BLaER1 treated with 17β-estradiol and CSF1 and Interleukin-3, amounts not matched to agents 10 nM and 100 nM (cell line): ENCODE results near the gene DGKG.

Experiments used
- H3K27ac ChIP-seq, 11 experiments: shearing (Covaris generic); formaldehyde crosslinking; 2 replicates each; pipeline ENCODE4 v1.8.1; 2022
- H3K27me3 ChIP-seq, 11 experiments: shearing (Covaris generic); formaldehyde crosslinking; 2 replicates each; pipeline ENCODE4 v1.8.1; 2022
- H3K36me3 ChIP-seq, 11 experiments: shearing (Covaris generic); formaldehyde crosslinking; 2 replicates each; pipeline ENCODE4 v1.8.1; 2022
- H3K4me1 ChIP-seq, 10 experiments: shearing (Covaris generic); formaldehyde crosslinking; 2 replicates each; pipeline ENCODE4 v1.8.1; 2022
- H3K4me2 ChIP-seq, 11 experiments: shearing (Covaris generic); formaldehyde crosslinking; 2 replicates each; pipeline ENCODE4 v1.8.1; 2022
- H3K4me3 ChIP-seq, 10 experiments: shearing (Covaris generic); formaldehyde crosslinking; 2 replicates each; pipeline ENCODE4 v1.8.1; 2022
- H3K9ac ChIP-seq, 11 experiments: shearing (Covaris generic); formaldehyde crosslinking; 2 replicates each; pipeline ENCODE4 v1.8.1; 2022
- H3K9me3 ChIP-seq, 11 experiments: shearing (Covaris generic); formaldehyde crosslinking; replicated peaks in 1 of 11; 2 replicates each; pipeline ENCODE4 v1.8.1; 2022
- H4K20me1 ChIP-seq, 11 experiments: shearing (Covaris generic); formaldehyde crosslinking; 2 replicates each; pipeline ENCODE4 v1.8.1; 2022
- Cebpa-rat ChIP-seq, 11 experiments: shearing (Covaris generic); IDR thresholded peaks; 2 replicates each; pipeline ENCODE4 v1.8.1; 2022

Gene DGKG

DNA sequence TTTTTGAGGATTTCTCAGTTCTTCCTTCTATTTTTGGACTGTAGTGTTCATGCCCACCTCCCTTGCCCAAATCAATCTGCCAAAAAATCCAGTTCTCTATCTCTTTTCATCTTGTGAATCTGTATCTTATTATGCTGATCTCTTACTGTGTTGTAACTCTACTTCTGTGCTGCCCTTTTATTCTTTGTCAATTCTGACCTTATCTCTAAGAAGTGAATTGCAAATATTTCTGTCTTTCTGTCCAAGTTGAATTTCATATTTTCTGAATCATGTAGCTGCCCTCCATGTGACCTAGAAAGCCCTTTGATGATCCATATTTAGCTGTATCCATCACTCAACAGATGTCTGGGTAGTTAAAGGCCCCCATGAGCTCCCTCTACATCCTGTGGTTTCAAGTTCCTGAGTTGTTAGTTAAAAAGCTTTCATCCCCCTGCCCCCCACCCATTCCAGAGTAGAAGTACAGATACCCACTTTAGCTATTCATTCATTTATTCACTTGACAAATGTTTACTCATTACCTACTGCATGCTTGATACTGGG lies 219.6 kb downstream of the DGKG start:
- H3K4me1 ChIP-seq: peaks cover 32 to 100% (median 73%) of the 10 kb centered on the region in 10 experiments
- H3K9me3 ChIP-seq: peaks cover 0 to 5% (median under 1%) of the 10 kb centered on the region in 11 experiments; a peak in 4 of 22 replicates
- H3K36me3 ChIP-seq: no peaks in the 10 kb centered on the region
- H3K4me3 ChIP-seq: peak overlapping the region in 1 of 10 experiments; percentile 6; a peak in 3 of 20 replicates
- peak overlapping the region in 6 of 11 experiments; percentile 17 to 74 (median 61); a peak in 10 of 22 replicates for H3K9ac ChIP-seq
- peak overlapping the region in 7 of 11 experiments; percentile 21 to 85 (median 76); a peak in 13 of 22 replicates for H3K27ac ChIP-seq
- no peak for TF ChIP-seq Cebpa-rat (IDR thresholded peaks at IDR 0.05)
- H3K4me2 ChIP-seq: peak overlapping the region; percentile 31 to 90 (median 72); a peak in 21 of 22 replicates
- no peaks in the 10 kb centered on the region for H4K20me1 ChIP-seq
- peaks cover 0 to 56% (median 0%) of the 10 kb centered on the region in 11 experiments; a peak in 6 of 22 replicates for H3K27me3 ChIP-seq

DNA sequence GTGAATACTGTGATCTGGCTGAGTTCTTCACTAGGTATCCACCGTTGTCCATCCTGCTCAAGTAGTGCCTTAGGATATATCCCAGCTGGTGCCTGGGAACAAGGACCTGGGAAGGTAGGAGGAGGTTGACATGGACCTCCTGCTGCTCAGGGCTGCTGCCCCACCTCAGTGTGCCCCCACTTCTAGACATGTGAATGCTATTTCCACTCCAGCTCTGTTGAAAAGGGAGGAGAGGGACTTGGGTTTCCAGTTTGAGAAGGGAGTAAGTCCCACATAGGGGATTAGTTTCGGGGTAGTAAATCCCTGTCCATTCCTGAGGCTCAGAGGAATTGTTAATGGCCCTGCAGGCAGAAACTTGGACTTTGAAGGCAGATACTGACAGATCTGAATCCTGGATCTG lies 220.2 kb downstream of the DGKG start:
- H3K27me3 ChIP-seq: peaks cover 0 to 49% (median 0%) of the 10 kb centered on the region in 11 experiments; a peak in 5 of 22 replicates
- no peaks in the 10 kb centered on the region for H4K20me1 ChIP-seq
- peak overlapping the region in 6 of 11 experiments; percentile 17 to 74 (median 61); a peak in 12 of 22 replicates for H3K9ac ChIP-seq
- H3K4me2 ChIP-seq: peak overlapping the region; percentile 18 to 90 (median 72); a peak in 20 of 22 replicates
- no peaks in the 10 kb centered on the region for H3K36me3 ChIP-seq
- peaks cover 38 to 100% (median 77%) of the 10 kb centered on the region in 10 experiments for H3K4me1 ChIP-seq
- H3K4me3 ChIP-seq: no peak overlapping the region
- peaks cover 0 to 3% (median 0%) of the 10 kb centered on the region in 11 experiments; a peak in 1 of 22 replicates for H3K9me3 ChIP-seq
- peak overlapping the region in 8 of 11 experiments; percentile 12 to 85 (median 66); a peak in 13 of 22 replicates for H3K27ac ChIP-seq
- TF ChIP-seq Cebpa-rat (IDR thresholded peaks at IDR 0.05): no peak

DNA sequence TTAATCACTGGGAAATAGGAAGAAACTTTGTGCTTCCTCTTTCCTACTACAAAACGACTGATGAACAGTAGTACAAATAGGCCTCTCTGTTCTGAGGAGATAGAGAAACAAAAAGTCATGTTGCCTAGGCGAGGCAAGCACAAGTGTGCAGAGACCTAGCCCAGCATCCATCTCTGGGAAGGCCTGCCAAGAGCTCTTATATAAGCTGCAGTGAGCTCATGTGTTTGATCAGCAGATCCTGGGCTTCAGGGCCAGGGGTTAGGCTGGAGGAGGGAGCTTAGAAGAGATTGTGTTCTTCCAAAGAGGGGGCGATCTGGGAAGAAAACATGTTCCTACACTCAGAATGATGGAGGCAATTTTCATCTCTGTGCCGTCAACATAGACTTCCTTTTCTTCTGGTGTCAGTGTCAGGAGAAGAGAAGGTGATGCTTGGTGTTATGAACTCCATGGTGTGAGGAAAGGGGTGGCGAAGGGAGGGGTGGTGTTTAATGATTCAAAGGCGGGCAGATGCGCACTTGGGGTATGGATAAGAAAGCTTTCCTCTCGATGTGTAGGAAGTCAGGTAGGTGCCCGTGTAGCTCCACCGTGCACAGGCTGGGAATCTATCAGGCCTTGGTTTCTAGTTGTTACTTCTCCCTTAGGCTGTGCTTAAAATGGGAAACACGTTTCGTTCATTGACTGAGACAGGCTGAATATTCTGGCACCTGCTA lies 223.6 kb downstream of the DGKG start:
- peak overlapping the region; percentile 23 to 66 (median 53); a peak in 19 of 22 replicates for H3K4me2 ChIP-seq

DNA sequence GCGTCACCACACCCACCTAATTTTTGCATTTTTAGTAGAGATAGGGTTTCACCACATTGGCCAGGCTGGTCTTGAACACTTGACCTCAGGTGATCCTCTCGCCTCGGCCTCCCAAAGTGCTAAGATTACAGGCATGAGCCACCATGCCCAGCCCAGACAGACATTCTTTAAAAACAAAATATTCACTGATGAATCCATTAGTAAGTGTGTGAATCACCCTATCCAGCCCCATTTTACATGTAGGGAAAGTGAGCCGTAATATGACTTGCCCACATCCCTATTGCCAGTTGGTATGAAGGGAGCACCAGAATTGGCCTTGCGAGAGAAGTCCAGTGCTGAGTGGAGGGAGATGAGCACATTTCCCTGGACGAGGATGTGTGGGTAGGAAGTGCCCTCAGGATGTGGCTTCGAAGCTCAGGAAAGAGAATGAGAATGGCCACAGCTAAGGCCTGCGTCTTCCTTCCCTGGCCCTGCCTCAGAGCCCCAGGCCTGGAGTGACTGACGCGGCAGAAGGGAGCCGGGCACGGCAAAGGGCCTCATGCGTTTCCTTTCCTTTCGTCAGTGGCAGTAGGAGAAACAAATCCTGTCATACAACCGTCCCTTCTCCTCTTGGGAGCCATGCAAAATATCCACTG lies 224.9 kb downstream of the DGKG start:
- Histone ChIP-seq H3K4me2 (peak overlapping the region; percentile 23 to 66 (median 53); a peak in 21 of 22 replicates), H4K20me1 (no peaks in the 10 kb centered on the region; a peak in 1 of 22 replicates), H3K9me3 (peaks cover 0 to 6% (median 0%) of the 10 kb centered on the region in 11 experiments; a peak in 3 of 22 replicates), H3K36me3 (no peaks in the 10 kb centered on the region), H3K4me1 (peaks cover 29 to 100% (median 79%) of the 10 kb centered on the region in 10 experiments), H3K27ac (peak overlapping the region in 2 of 11 experiments; percentile 28 to 29; a peak in 2 of 22 replicates), H3K27me3 (peaks cover 0 to 6% (median 0%) of the 10 kb centered on the region in 11 experiments; a peak in 1 of 22 replicates), H3K4me3 (no peak overlapping the region), H3K9ac (no peak overlapping the region)
- no peak for TF ChIP-seq Cebpa-rat (IDR thresholded peaks at IDR 0.05)

More for the DNA sequence above, 223.6 kb downstream of the DGKG start:
- no peaks in the 10 kb centered on the region; a peak in 1 of 22 replicates for H3K9me3 ChIP-seq
- no peaks in the 10 kb centered on the region for H3K36me3 ChIP-seq
- peaks cover 0 to 19% (median 0%) of the 10 kb centered on the region in 11 experiments; a peak in 4 of 22 replicates for H3K27me3 ChIP-seq
- H3K4me1 ChIP-seq: peaks cover 41 to 100% (median 81%) of the 10 kb centered on the region in 10 experiments
- no peaks in the 10 kb centered on the region for H4K20me1 ChIP-seq
- H3K27ac ChIP-seq: peak overlapping the region in 1 of 11 experiments; percentile 13; a peak in 2 of 22 replicates
- TF ChIP-seq Cebpa-rat (IDR thresholded peaks at IDR 0.05): no peak
- H3K4me3 ChIP-seq: no peak overlapping the region
- no peak overlapping the region for H3K9ac ChIP-seq

DNA sequence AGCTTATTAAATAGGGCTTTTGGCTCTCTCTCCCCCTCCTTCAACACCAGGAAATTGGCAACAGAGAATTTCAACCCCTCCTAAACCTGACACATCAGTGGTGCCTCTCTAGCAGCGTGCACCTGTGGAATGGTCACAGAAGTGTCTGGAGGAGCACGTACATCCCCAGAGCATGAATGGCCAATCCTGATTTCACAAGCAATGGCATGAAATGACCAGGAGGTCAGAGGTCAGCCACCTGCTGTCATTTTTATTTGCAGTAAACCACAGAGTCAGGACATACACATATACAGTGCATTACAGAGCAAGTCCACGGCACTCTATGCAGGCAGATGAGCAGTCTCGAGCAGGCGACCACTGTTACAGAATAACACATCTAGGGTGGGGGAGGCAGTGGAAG lies 228.1 kb downstream of the DGKG start:
- Histone ChIP-seq H3K9ac (no peak overlapping the region), H3K36me3 (no peaks in the 10 kb centered on the region), H3K4me3 (no peak overlapping the region), H3K27ac (no peak overlapping the region; a peak in 1 of 22 replicates), H4K20me1 (no peaks in the 10 kb centered on the region; a peak in 1 of 22 replicates), H3K27me3 (peaks cover 0 to 4% (median 0%) of the 10 kb centered on the region in 11 experiments; a peak in 2 of 22 replicates), H3K9me3 (peaks cover 0 to 21% (median 6%) of the 10 kb centered on the region in 11 experiments; a peak in 6 of 22 replicates), H3K4me2 (peak overlapping the region in 8 of 11 experiments; percentile 9 to 62 (median 36); a peak in 15 of 22 replicates), H3K4me1 (peaks cover 22 to 87% (median 74%) of the 10 kb centered on the region in 10 experiments)
- no peak for TF ChIP-seq Cebpa-rat (IDR thresholded peaks at IDR 0.05)

DNA sequence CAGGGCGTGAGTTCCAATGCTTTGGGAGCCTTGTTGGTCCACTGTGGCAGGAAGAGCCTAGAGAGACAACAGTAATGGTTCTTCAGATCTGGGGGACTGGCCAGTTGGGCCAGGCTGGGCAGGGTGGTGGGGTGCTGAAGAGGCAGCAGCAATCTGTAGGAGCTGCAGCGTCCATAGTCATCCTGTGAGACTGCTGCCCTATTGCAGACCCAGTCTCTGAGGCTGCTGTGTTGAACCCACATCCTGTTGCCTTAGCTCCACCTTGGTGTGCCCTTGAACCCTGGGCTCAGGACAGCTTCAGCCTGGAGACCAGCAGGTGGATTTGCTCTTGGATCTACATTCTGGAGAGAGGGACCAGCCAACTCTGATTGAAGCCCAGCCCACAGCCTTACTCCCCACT lies 229.5 kb downstream of the DGKG start:
- H3K27me3 ChIP-seq: peaks cover 0 to 4% (median 0%) of the 10 kb centered on the region in 11 experiments; a peak in 2 of 22 replicates
- peaks cover 12 to 87% (median 61%) of the 10 kb centered on the region in 10 experiments for H3K4me1 ChIP-seq
- no peaks in the 10 kb centered on the region; a peak in 1 of 22 replicates for H4K20me1 ChIP-seq

DNA sequence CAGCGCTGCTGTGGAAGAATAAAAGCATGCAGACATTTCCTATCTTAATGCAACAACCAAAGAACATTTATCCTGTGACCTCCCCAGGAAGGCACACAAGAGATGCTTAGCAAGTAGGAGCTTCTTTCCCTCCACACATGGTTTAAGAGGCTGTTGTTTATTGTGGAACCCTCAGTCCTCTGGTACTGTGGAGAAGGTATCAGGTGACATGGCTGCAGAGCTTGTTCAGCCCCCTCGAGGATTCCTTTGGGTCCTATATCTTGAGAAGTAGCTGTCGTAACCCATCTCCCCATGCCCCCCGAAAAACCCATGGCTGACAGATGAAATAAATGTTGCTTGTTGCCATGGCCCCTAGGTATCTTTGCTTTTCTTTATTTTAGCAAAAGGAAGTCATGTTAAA lies 232.8 kb downstream of the DGKG start:
- no peak for TF ChIP-seq Cebpa-rat (IDR thresholded peaks at IDR 0.05)
- Histone ChIP-seq H3K27me3 (peaks cover 0 to 4% (median 0%) of the 10 kb centered on the region in 11 experiments; a peak in 1 of 22 replicates), H3K9me3 (peaks cover 0 to 21% (median 6%) of the 10 kb centered on the region in 11 experiments; a peak in 6 of 22 replicates)

More for the DNA sequence above, 229.5 kb downstream of the DGKG start:
- Histone ChIP-seq H3K27ac (no peak overlapping the region), H3K36me3 (no peaks in the 10 kb centered on the region), H3K9ac (no peak overlapping the region), H3K4me3 (no peak overlapping the region), H3K9me3 (peaks cover 0 to 21% (median 6%) of the 10 kb centered on the region in 11 experiments; a peak in 6 of 22 replicates), H3K4me2 (peak overlapping the region in 8 of 11 experiments; percentile 4 to 60 (median 33); a peak in 9 of 22 replicates)
- TF ChIP-seq Cebpa-rat (IDR thresholded peaks at IDR 0.05): no peak

DNA sequence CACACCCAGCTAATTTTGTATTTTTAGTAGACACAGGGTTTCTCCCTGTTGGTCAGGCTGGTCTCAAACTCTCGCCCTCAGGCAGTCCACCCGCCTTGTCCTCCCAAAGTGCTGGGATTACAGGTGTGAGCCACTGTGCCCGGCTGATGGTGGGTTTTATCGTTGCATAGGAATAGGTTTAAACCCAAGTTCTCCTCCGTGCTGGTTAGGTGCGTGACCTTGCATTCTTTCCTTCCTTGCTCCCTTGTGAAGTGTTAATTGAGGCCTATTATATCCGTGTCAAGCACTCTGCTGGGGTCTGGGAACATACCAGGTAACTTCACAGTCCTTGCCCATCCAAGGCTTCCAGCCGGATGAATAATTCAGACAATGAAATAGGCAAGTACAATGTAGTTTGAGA lies 233.9 kb downstream of the DGKG start:
- no peaks in the 10 kb centered on the region; a peak in 1 of 22 replicates for H4K20me1 ChIP-seq
- H3K9ac ChIP-seq: no peak overlapping the region
- no peak overlapping the region for H3K4me3 ChIP-seq
- H3K9me3 ChIP-seq: peaks cover 0 to 21% (median 6%) of the 10 kb centered on the region in 11 experiments; a peak in 6 of 22 replicates
- no peak for TF ChIP-seq Cebpa-rat (IDR thresholded peaks at IDR 0.05)
- no peaks in the 10 kb centered on the region for H3K36me3 ChIP-seq
- H3K4me1 ChIP-seq: peaks cover 0 to 52% (median 19%) of the 10 kb centered on the region in 10 experiments; a peak in 13 of 20 replicates
- peak overlapping the region in 4 of 11 experiments; percentile 29 to 37 (median 30); a peak in 7 of 22 replicates for H3K4me2 ChIP-seq
- peaks cover 0 to 4% (median 0%) of the 10 kb centered on the region in 11 experiments; a peak in 1 of 22 replicates for H3K27me3 ChIP-seq
- no peak overlapping the region for H3K27ac ChIP-seq

More for the DNA sequence above, 232.8 kb downstream of the DGKG start:
- Histone ChIP-seq H3K4me2 (peak overlapping the region in 4 of 11 experiments; percentile 3 to 32 (median 21); a peak in 6 of 22 replicates), H4K20me1 (no peaks in the 10 kb centered on the region; a peak in 1 of 22 replicates), H3K27ac (no peak overlapping the region), H3K9ac (no peak overlapping the region), H3K4me3 (no peak overlapping the region), H3K36me3 (no peaks in the 10 kb centered on the region), H3K4me1 (peaks cover 0 to 63% (median 29%) of the 10 kb centered on the region in 10 experiments; a peak in 14 of 20 replicates)
